GM12878 (cell line): ENCODE data around the gene HK3. TPM values are rescaled to one million over a fixed set of nuclear protein-coding genes. Genes with fewer than 3 reads are reported as not detected.

Experiments used
- ATF7 ChIP-seq: fragments of 450-650 bp; IDR thresholded peaks from 2 replicates; pipeline ENCODE4 v1.6.1; 2016; ENCODE audit warnings: low read depth, mild to moderate bottlenecking
- BCL11A ChIP-seq: IDR thresholded peaks from 2 replicates; pipeline ENCODE4 v1.6.1; 2011; ENCODE audit warnings: low read depth, low read length
- BMI1 ChIP-seq: fragments of 450-650 bp; IDR thresholded peaks from 2 replicates; pipeline ENCODE4 v1.6.1; 2016; ENCODE audit warnings: mild to moderate bottlenecking, moderate library complexity, borderline replicate concordance
- CHD2 ChIP-seq: IDR thresholded peaks from 2 replicates; pipeline ENCODE4 v1.6.1; 2011; ENCODE audit warnings: low read depth, low read length, improper control_type of control experiment, borderline replicate concordance
- CREB1 ChIP-seq: IDR thresholded peaks from 2 replicates; pipeline ENCODE4 v1.6.1; 2012; ENCODE audit warnings: low read depth, mild to moderate bottlenecking, inconsistent platforms
- CREM ChIP-seq: IDR thresholded peaks from 2 replicates; pipeline ENCODE4 v1.6.1; 2014; ENCODE audit warnings: antibody characterized with exemption, low read depth
- EP300 ChIP-seq, 2 experiments: fragments of 150-350 bp in 1 of 2; IDR thresholded peaks; 2 replicates each; pipeline ENCODE4 v1.6.1; 2011 to 2012; ENCODE audit warnings: low read depth in 2 of 2, low read length in 2 of 2, borderline replicate concordance in 1 of 2, improper control_type of control experiment in 1 of 2, inconsistent platforms in 1 of 2; ENCODE audit not compliant: control insufficient read depth in 1 of 2
- ETV6 ChIP-seq, 2 experiments: fragments of 450-650 bp in 1 of 2; IDR thresholded peaks in 1 of 2; conservative IDR thresholded peaks in 1 of 2; 2 replicates each; pipeline ENCODE4 v1.6.1; 2014; ENCODE audit warnings: antibody characterized with exemption in 1 of 2, borderline replicate concordance in 1 of 2, low read depth in 1 of 2, mild to moderate bottlenecking in 1 of 2, moderate library complexity in 1 of 2
- FOXK2 ChIP-seq: fragments of 450-650 bp; IDR thresholded peaks from 2 replicates; pipeline ENCODE4 v1.6.1; 2017; ENCODE audit warnings: mild to moderate bottlenecking, moderate library complexity
- GATAD2B ChIP-seq: fragments of 450-650 bp; conservative IDR thresholded peaks from 2 replicates; pipeline ENCODE4 v1.6.1; 2017; ENCODE audit warnings: low read depth, mild to moderate bottlenecking, moderate library complexity
- HSF1 ChIP-seq: fragments of 150-350 bp; IDR thresholded peaks from 2 replicates; pipeline ENCODE4 v1.6.1; 2014; ENCODE audit warnings: mild to moderate bottlenecking, low read depth, low read length
- IKZF2 ChIP-seq, 2 experiments: fragments of 450-650 bp; IDR thresholded peaks; 2 replicates each; pipeline ENCODE4 v1.6.1; 2017; ENCODE audit warnings: mild to moderate bottlenecking in 2 of 2, moderate library complexity in 2 of 2
- IRF4 ChIP-seq: IDR thresholded peaks from 2 replicates; pipeline ENCODE4 v1.6.1; 2011; ENCODE audit warnings: low read depth, low read length
- JUNB ChIP-seq: IDR thresholded peaks from 2 replicates; pipeline ENCODE4 v1.6.1; 2016; ENCODE audit warnings: antibody characterized with exemption, mild to moderate bottlenecking
- MLLT1 ChIP-seq: fragments of 450-650 bp; IDR thresholded peaks from 2 replicates; pipeline ENCODE4 v1.6.1; 2016; ENCODE audit warnings: mild to moderate bottlenecking
- NFYB ChIP-seq: IDR thresholded peaks from 2 replicates; pipeline ENCODE4 v1.6.1; 2011; ENCODE audit warnings: low read depth, mild to moderate bottlenecking, low read length, improper control_type of control experiment, moderate library complexity; ENCODE audit not compliant: insufficient read depth
- RB1 ChIP-seq: fragments of 450-650 bp; formaldehyde crosslinking; IDR thresholded peaks from 2 replicates; pipeline ENCODE4 v1.6.1; 2017; ENCODE audit warnings: mild to moderate bottlenecking, borderline replicate concordance
- RUNX3 ChIP-seq: IDR thresholded peaks from 2 replicates; pipeline ENCODE4 v1.6.1; 2012; ENCODE audit warnings: low read length, inconsistent platforms
- SREBF1 ChIP-seq: IDR thresholded peaks from 2 replicates; pipeline ENCODE4 v1.6.1; 2012; ENCODE audit warnings: mild to moderate bottlenecking, low read length
- STAT3 ChIP-seq: IDR thresholded peaks from 2 replicates; pipeline ENCODE4 v1.6.1; 2011; ENCODE audit warnings: low read depth, low read length, improper control_type of control experiment
- polyA plus RNA-seq, 11 experiments: library from polyadenylated mRNA; depleted of rRNA in 4 of 11; unstranded in 6 of 11; stranded (reverse) in 5 of 11; fragments of >200 nt; fragmentation: Nextera tagmentation in 4 of 11; fragmentation: Illumina TruSeq in 1 of 11; extraction: Ambion mirVana in 4 of 11; extraction: Trizol in 1 of 11; gene quantifications; 1 replicate in 1 of 11; 2 replicates in 10 of 11; pipeline versions ENCODE4 v1.2.1 to v1.2.3, GENCODE V29; 2011 to 2016; ENCODE audit warnings: inconsistent platforms in 2 of 11, missing spikeins in 2 of 11, low read depth in 1 of 11
- total RNA-seq, 4 experiments: library from RNA; depleted of rRNA in 3 of 4; stranded (reverse); fragments of >200 nt in 3 of 4; fragmentation: Illumina TruSeq in 1 of 4; extraction: Trizol in 1 of 4; gene quantifications; 2 replicates each; pipeline versions ENCODE4 v1.2.1 to v1.2.3, GENCODE V29; 2013 to 2021

Gene HK3
- total and polyA plus RNA-seq, 10 of the 15 experiments (the other 5 are each of a cell fraction or from before 2014, with no cell fraction given), result 0.13 to 1.3 (median 0.26) TPM; not detected in 4

- TF ChIP-seq EP300 (IDR thresholded peaks at IDR 0.05; ENCODE audit: borderline replicate concordance in 1 of 2, control insufficient read depth in 1 of 2, low read depth in 2 of 2, low read length in 2 of 2), result peak in 1 of 2 experiments; percentile 11; a peak in 1 of 4 replicates
- TF ChIP-seq GATAD2B, result no peak
- TF ChIP-seq HSF1, result no peak
- peak; percentile 41 to 55; a peak in 1 of 4 replicates for TF ChIP-seq IKZF2 (IDR thresholded peaks at IDR 0.05)
- no peak for TF ChIP-seq SREBF1
- peak; percentile 87 for TF ChIP-seq JUNB
- peak; percentile 33; the same call in 1 of the 2 replicates for TF ChIP-seq RUNX3
- TF ChIP-seq BCL11A, result 0 out of 2 replicates have a peak, but pooled peaks have one; percentile 48
- TF ChIP-seq CHD2, result no peak
- TF ChIP-seq FOXK2, result peak; percentile 83
- no peak for TF ChIP-seq STAT3
- no peak for TF ChIP-seq BMI1
- TF ChIP-seq ETV6 (conservative IDR thresholded peaks at IDR 0.05 in 1 of 2, IDR thresholded peaks at IDR 0.05 in 1 of 2; ENCODE audit: borderline replicate concordance in 1 of 2, low read depth in 1 of 2), result peak in 1 of 2 experiments; percentile 77; a peak in 1 of 4 replicates
- no peak for TF ChIP-seq NFYB
- peak; percentile 64; the same call in 1 of the 2 replicates for TF ChIP-seq IRF4
- no peak for TF ChIP-seq RB1
- TF ChIP-seq CREB1, result 0 out of 2 replicates have a peak, but pooled peaks have one; percentile 6
- TF ChIP-seq MLLT1, result no peak
- TF ChIP-seq ATF7, result peak; percentile 91
- peak; percentile 42; the same call in 1 of the 2 replicates for TF ChIP-seq CREM
- TF ChIP-seq, all 136 proteins: peak for 20
Observed at GRCh38 chr5:176901260-176902101, 2.3 kb upstream of the HK3 start (continued).
